Measurements from ENCODE around the gene ADGRB2. TPM values are rescaled to one million over a fixed set of nuclear protein-coding genes. Genes with fewer than 3 reads are reported as not detected.

Gene ADGRB2
- total and polyA plus RNA-seq, 2 of the 4 experiments (the other 2 are of a cell fraction): 2.2 to 11.9 TPM

DNA sequence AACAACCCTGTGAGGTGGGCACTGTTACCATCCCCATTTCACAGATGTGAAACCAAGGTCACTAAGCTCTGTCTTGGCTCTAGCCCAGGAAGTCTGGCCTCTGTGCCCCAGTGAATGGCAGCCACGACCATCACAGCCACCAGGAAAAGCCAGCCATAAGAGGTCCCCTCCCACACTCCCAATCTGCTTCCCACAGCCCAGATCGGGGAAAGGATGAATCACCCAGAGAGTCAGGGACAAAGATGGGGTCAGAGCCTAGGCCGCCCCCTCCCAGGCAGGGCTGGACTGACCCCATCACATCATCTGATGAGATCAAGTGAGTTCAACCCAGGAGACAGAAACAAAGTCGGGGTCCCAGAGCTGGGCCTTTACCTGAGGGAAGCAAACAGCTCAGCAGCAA is 37.4 kb downstream of the ADGRB2 start:
- Histone ChIP-seq H3K27ac (ENCODE audit: insufficient read depth, low read length) (no peak overlapping the region), H3K4ac (ENCODE audit: low read depth, low read length) (no peak overlapping the region), H3K36me3 (ENCODE audit: control insufficient read depth, insufficient read depth, low read length) (peaks cover 7% of the 10 kb centered on the region; the same call in 1 of the 2 replicates), H2BK15ac (ENCODE audit: low read depth, low read length) (no peak overlapping the region), H2BK5ac (ENCODE audit: low read depth, low read length, poor library complexity, severe bottlenecking) (no peak overlapping the region), H4K5ac (ENCODE audit: low read depth, low read length) (no peak overlapping the region), H3K4me2 (ENCODE audit: low read depth, low read length) (no peak overlapping the region), H3K18ac (ENCODE audit: low read depth, low read length) (no peak overlapping the region), H3K14ac (replicated peaks; ENCODE audit: low read depth, low read length) (no peak overlapping the region), H2AFZ (replicated peaks; ENCODE audit: low read length, poor library complexity) (no peak overlapping the region), H3K9me3 (ENCODE audit: control insufficient read depth, insufficient read depth, low read length) (no peaks in the 10 kb centered on the region), H2BK120ac (ENCODE audit: low read depth, low read length) (no peak overlapping the region), H2AK9ac (replicated peaks; ENCODE audit: low read depth, low read length, poor library complexity) (peak overlapping the region; percentile 42), H3K4me3 (ENCODE audit: insufficient read depth, low read depth, low read length) (no peak overlapping the region), H4K8ac (ENCODE audit: low read depth in 2 of 2, low read length in 2 of 2) (no peak overlapping the region), H3K56ac (ENCODE audit: extremely low read depth, insufficient read depth, low read length) (no peak overlapping the region), H2BK20ac (ENCODE audit: low read depth, low read length) (no peak overlapping the region), H2AK5ac (ENCODE audit: low read depth, low read length) (no peak overlapping the region), H3K9me1 (ENCODE audit: insufficient read depth, low read length) (peaks cover 4% of the 10 kb centered on the region; the same call in 1 of the 2 replicates), H3K79me1 (ENCODE audit: low read depth in 1 of 2, low read length in 2 of 2) (no peaks in the 10 kb centered on the region), H4K20me1 (ENCODE audit: insufficient read depth, low read length) (0 out of 2 replicates have a peak, but pooled peaks cover 8% of the 10 kb centered on the region), H3K27me3 (ENCODE audit: control insufficient read depth, insufficient read depth, low read length) (no peaks in the 10 kb centered on the region), H3K23ac (ENCODE audit: low read depth, low read length) (no peak overlapping the region), H3K4me1 (ENCODE audit: control insufficient read depth, insufficient read depth, low read length) (no peaks in the 10 kb centered on the region), H4K91ac (ENCODE audit: insufficient read depth, low read depth, low read length) (no peak overlapping the region), H3K9ac (ENCODE audit: low read depth, low read length) (no peak overlapping the region)
- dilution Hi-C loops (cut with HindIII; ENCODE audit: low sequenced_read_pairs, unreplicated experiment) (no loop called here), in situ Hi-C loops (cut with MboI; ENCODE audit: low sequenced_read_pairs) (loop anchor here (5.0 to 10.0 kb wide), 2 partner anchors 51 to 162 kb away; no protein-coding TSS in a partner anchor), intact Hi-C loops (cut with micrococcal nuclease) (no loop called here)
- BruUV-seq (replicated peaks): no TSS peak
- DNase-seq (no peak), ATAC-seq (ENCODE audit: low read depth) (no peak)
- POLR2A ChIA-PET (ENCODE audit: unreplicated experiment): no interaction called here
- CTCF ChIA-PET: interaction anchor here (1.2 to 1.9 kb wide), 3 partner anchors 9 to 62 kb away, joined by 3 to 9 read pairs (median 3); no protein-coding TSS in a partner anchor
- TF ChIP-seq POLR2A (IDR thresholded peaks at IDR 0.05; ENCODE audit: low read depth, low read length): no peak
- TF ChIP-seq, protein P1, sequence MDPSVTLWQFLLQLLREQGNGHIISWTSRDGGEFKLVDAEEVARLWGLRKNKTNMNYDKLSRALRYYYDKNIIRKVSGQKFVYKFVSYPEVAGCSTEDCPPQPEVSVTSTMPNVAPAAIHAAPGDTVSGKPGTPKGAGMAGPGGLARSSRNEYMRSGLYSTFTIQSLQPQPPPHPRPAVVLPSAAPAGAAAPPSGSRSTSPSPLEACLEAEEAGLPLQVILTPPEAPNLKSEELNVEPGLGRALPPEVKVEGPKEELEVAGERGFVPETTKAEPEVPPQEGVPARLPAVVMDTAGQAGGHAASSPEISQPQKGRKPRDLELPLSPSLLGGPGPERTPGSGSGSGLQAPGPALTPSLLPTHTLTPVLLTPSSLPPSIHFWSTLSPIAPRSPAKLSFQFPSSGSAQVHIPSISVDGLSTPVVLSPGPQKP (IDR thresholded peaks at IDR 0.05; ENCODE audit: borderline replicate concordance, low read depth, low read length): no peak
- no peak for TF ChIP-seq NFE2L2 (IDR thresholded peaks at IDR 0.05; ENCODE audit: low read depth, low read length)
- no peak for TF ChIP-seq MAZ (IDR thresholded peaks at IDR 0.05; ENCODE audit: borderline replicate concordance, low read depth, low read length)
- WGBS, 2 experiments (ENCODE audit: extremely low coverage in 2 of 2, insufficient read length in 1 of 2): no CpG with 5 or more reads among the region's 4 CpGs

All from IMR-90 (cell line).